Endothelial cell of umbilical vein (primary cell): ENCODE data around the gene CHST11. TPM values are rescaled to one million over a fixed set of nuclear protein-coding genes. Genes with fewer than 3 reads are reported as not detected.

ENCODE experiments used
- BruUV-seq: library from RNA; stranded (reverse); fragments of 400-500 nt; replicated peaks from 2 replicates; lab custom pipeline; 2021; lab: Mats Ljungman, UMichigan
- CTCF ChIA-PET: fragments of 300-600, 350-600 bp; sonication (Branson Sonifier 250); formaldehyde crosslinking; loops from one replicate; lab custom pipeline; 2021; ENCODE audit warnings: antibody characterized with exemption, inconsistent platforms; lab: Charles Lee
- POLR2A ChIA-PET: fragments of 300-600, 350-600 bp; sonication (Branson Sonifier 250); formaldehyde crosslinking; loops from one replicate; lab custom pipeline; 2021; ENCODE audit warnings: antibody characterized with exemption, inconsistent platforms; lab: Charles Lee
- DNase-seq: peaks from one replicate; pipeline ENCODE4 v3.0.0-alpha.2; 2011; ENCODE audit warnings: low read depth, low spot score
- FAIRE-seq: peaks from 2 replicates; lab custom pipeline; 2011; peaks lifted over from hg19 to GRCh38; lab: Jason Lieb, UNC
- H2AFZ ChIP-seq: 2 replicates; pipeline ENCODE4 v1.6.0; 2012; ENCODE audit warnings: low read depth, low read length, control low read depth, inconsistent platforms
- H3K27ac ChIP-seq: 2 replicates; pipeline ENCODE4 v1.5.1; 2011; ENCODE audit warnings: low read depth, mild to moderate bottlenecking, control low read depth, low read length, moderate library complexity; ENCODE audit not compliant: insufficient read depth
- H3K27me3 ChIP-seq, 2 experiments: 2 replicates each; pipeline versions ENCODE4 v1.6.0 to v1.6.1; 2011; ENCODE audit warnings: low read length in 2 of 2, mixed read lengths in 1 of 2; ENCODE audit not compliant: control insufficient read depth in 2 of 2, insufficient read depth in 2 of 2
- H3K36me3 ChIP-seq, 2 experiments: 2 replicates in 1 of 2; 3 replicates in 1 of 2; pipeline ENCODE4 v1.5.1; 2011; ENCODE audit warnings: low read length in 2 of 2, mild to moderate bottlenecking in 1 of 2, moderate library complexity in 1 of 2; ENCODE audit not compliant: control insufficient read depth in 2 of 2, insufficient read depth in 2 of 2; ENCODE audit errors: extremely low read depth in 1 of 2
- H3K4me1 ChIP-seq: 3 replicates; pipeline ENCODE4 v1.5.1; 2011; ENCODE audit warnings: mild to moderate bottlenecking, low read length; ENCODE audit not compliant: control insufficient read depth, insufficient read depth; ENCODE audit errors: extremely low read depth
- H3K4me2 ChIP-seq: 2 replicates; pipeline ENCODE4 v1.6.1; 2011; ENCODE audit warnings: low read length, control low read depth, mixed read lengths; ENCODE audit not compliant: insufficient read depth
- H3K4me3 ChIP-seq, 3 experiments: fragments of 200-600 bp in 1 of 3; sonication (generic), shearing (Covaris generic) in 1 of 3; replicated peaks in 1 of 3; 2 replicates each; pipeline ENCODE4 v1.5.1; 2011 to 2016; ENCODE audit warnings: control low read depth in 3 of 3, low read length in 3 of 3, mild to moderate bottlenecking in 2 of 3, inconsistent platforms in 1 of 3, low read depth in 1 of 3, moderate library complexity in 1 of 3; ENCODE audit not compliant: insufficient read depth in 1 of 3
- H3K79me2 ChIP-seq: 2 replicates; pipeline ENCODE4 v1.6.0; 2012; ENCODE audit warnings: low read length, inconsistent platforms; ENCODE audit not compliant: control insufficient read depth, insufficient read depth
- H3K9ac ChIP-seq: replicated peaks from 2 replicates; pipeline ENCODE3; 2011; ENCODE audit warnings: low read length, control low read depth; ENCODE audit not compliant: insufficient read depth; ENCODE audit errors: extremely low read depth
- H3K9me1 ChIP-seq: replicated peaks from 3 replicates; pipeline ENCODE4 v1.6.0; 2011; ENCODE audit warnings: mild to moderate bottlenecking, low read length; ENCODE audit not compliant: control insufficient read depth, insufficient read depth; ENCODE audit errors: extremely low read depth
- H3K9me3 ChIP-seq: replicated peaks from 2 replicates; pipeline ENCODE4 v1.5.1; 2012; ENCODE audit warnings: low read length, inconsistent platforms; ENCODE audit not compliant: control insufficient read depth, insufficient read depth
- H4K20me1 ChIP-seq: replicated peaks from 2 replicates; pipeline ENCODE3; 2011; ENCODE audit warnings: mild to moderate bottlenecking, low read length; ENCODE audit not compliant: control insufficient read depth, insufficient read depth; ENCODE audit errors: extremely low read depth
- CTCF ChIP-seq, 2 donors: IDR thresholded peaks; 1 replicate in 1 of 2; 2 replicates in 1 of 2; pipeline ENCODE4 v1.5.1; 2011; ENCODE audit warnings: low read length in 2 of 2, mild to moderate bottlenecking in 2 of 2, moderate library complexity in 2 of 2, control low read depth in 1 of 2, inconsistent platforms in 1 of 2, low read depth in 1 of 2; ENCODE audit not compliant: insufficient read depth in 1 of 2; ENCODE audit errors: extremely low read depth in 1 of 2
- EZH2 ChIP-seq: IDR thresholded peaks from 2 replicates; pipeline ENCODE4 v1.6.1; 2012; ENCODE audit warnings: borderline replicate concordance, low read depth, mild to moderate bottlenecking, moderate library complexity, low read length, inconsistent platforms; ENCODE audit not compliant: severe bottlenecking
- FOS ChIP-seq: IDR thresholded peaks from 2 replicates; pipeline ENCODE4 v1.6.1; 2011; ENCODE audit warnings: mild to moderate bottlenecking, low read length, moderate library complexity, borderline replicate concordance; ENCODE audit not compliant: insufficient read depth
- GATA2 ChIP-seq: IDR thresholded peaks from 2 replicates; pipeline ENCODE4 v1.7.0; 2011; ENCODE audit warnings: low read depth, mild to moderate bottlenecking, moderate library complexity, mixed read lengths, low read length; ENCODE audit not compliant: insufficient read length, insufficient read depth
- JUN ChIP-seq: IDR thresholded peaks from 2 replicates; pipeline ENCODE4 v1.6.1; 2011; ENCODE audit warnings: borderline replicate concordance, low read depth; ENCODE audit not compliant: insufficient read length, insufficient read depth
- MAX ChIP-seq: IDR thresholded peaks from 2 replicates; pipeline ENCODE4 v1.6.1; 2011; ENCODE audit not compliant: insufficient read depth, insufficient read length
- MYC ChIP-seq: IDR thresholded peaks from one replicate; pipeline ENCODE4 v1.6.1; 2011; ENCODE audit warnings: mild to moderate bottlenecking, low read depth, low read length
- POLR2A ChIP-seq: IDR thresholded peaks from 2 replicates; pipeline ENCODE4 v1.6.1; 2012; ENCODE audit warnings: low read depth, mild to moderate bottlenecking, control low read depth, low read length
- POLR2AphosphoS5 ChIP-seq: IDR thresholded peaks from 2 replicates; pipeline ENCODE4 v1.6.1; 2012; ENCODE audit warnings: low read depth, mild to moderate bottlenecking, control low read depth, low read length, moderate library complexity; ENCODE audit not compliant: insufficient read depth
- dilution Hi-C: fragments of 300-500 bp; cut with MboI; formaldehyde crosslinking; loops from one replicate; pipeline ENCODE4 v1.15.0; 2019; ENCODE audit warnings: low sequenced_read_pairs; ENCODE audit not compliant: extremely low pct_ligation_motif_present
- intact Hi-C: fragments of 100-400 bp; cut with micrococcal nuclease; formaldehyde crosslinking; loops from one replicate; pipeline ENCODE4 v1.10.0; 2022
- polyA plus RNA-seq, 4 experiments: library from polyadenylated mRNA; depleted of rRNA in 3 of 4; stranded (reverse) in 3 of 4; unstranded in 1 of 4; fragments of >200 nt; gene quantifications; 2 replicates each; pipeline versions ENCODE4 v1.2.1 to v1.2.3, GENCODE V29; 2011 to 2012; ENCODE audit warnings: missing spikeins in 1 of 4
- total RNA-seq: library from RNA; stranded (reverse); gene quantifications from 2 replicates; pipeline ENCODE4 v1.2.3, GENCODE V29; 2021

The CHST11 gene
- total and polyA plus RNA-seq, 2 donors (not counting 3 experiments of a cell fraction or from before 2014, with no cell fraction given), result 19.7 to 20.9 TPM

GRCh38 chr12:104438134-104438533 is 18.6 kb upstream of the CHST11 start:
- Histone ChIP-seq H3K36me3 (no peaks in the 10 kb centered on the region), H3K4me3 (no peak overlapping the region), H3K4me1 (no peaks in the 10 kb centered on the region), H3K9me1 (no peaks in the 10 kb centered on the region), H2AFZ (no peak overlapping the region), H3K27ac (no peak overlapping the region), H4K20me1 (no peaks in the 10 kb centered on the region), H3K79me2 (no peaks in the 10 kb centered on the region), H3K4me2 (no peak overlapping the region), H3K9ac (no peak overlapping the region), H3K9me3 (no peaks in the 10 kb centered on the region), H3K27me3 (peaks cover 0 to 6% of the 10 kb centered on the region in 2 experiments)
- DNase-seq, result no peak
- FAIRE-seq, result no peak
- ChIA-PET POLR2A (no interaction called here), CTCF (interaction anchor here (1.4 to 1.5 kb wide), 2 partner anchors 15 to 56 kb away, joined by 3 to 5 read pairs; no protein-coding TSS in a partner anchor)
- BruUV-seq, result no TSS peak
- dilution Hi-C loops, result no loop called here
- intact Hi-C loops, result no loop called here
- no peak for TF ChIP-seq GATA2
- no peak for TF ChIP-seq CTCF (IDR thresholded peaks at IDR 0.05; ENCODE audit: extremely low read depth in 1 of 2, insufficient read depth in 1 of 2, low read depth in 1 of 2, low read length in 2 of 2)
- TF ChIP-seq FOS, result no peak
- no peak for TF ChIP-seq MAX
- TF ChIP-seq POLR2A, result no peak
- TF ChIP-seq MYC, result no peak
- no peak for TF ChIP-seq POLR2AphosphoS5
- no peak for TF ChIP-seq JUN
- no peak for TF ChIP-seq EZH2
